K562 (cell line): ENCODE data around the gene DAPK3. TPM values are rescaled to one million over a fixed set of nuclear protein-coding genes. Genes with fewer than 3 reads are reported as not detected.
A peak's percentile ranks its signal among the peaks of the same experiment; 100 is the strongest.

Experiments used
- ATAC-seq: fragments of 200-7000 bp; cut with Tn5 transposase; 3 replicates; pipeline ENCODE4 v1.9.1; 2020; ENCODE audit warnings: moderate library complexity
- BruUV-seq: library from RNA; stranded (reverse); fragments of 400-500 nt; replicated peaks from 2 replicates; lab custom pipeline; 2021; lab: Mats Ljungman, UMichigan
- CTCF ChIA-PET: fragments of 300-600 bp; formaldehyde crosslinking; extraction: SDS; loops from one replicate; lab custom pipeline; 2021; ENCODE audit warnings: low intra/inter-chr PET ratio; lab: Yijun Ruan, JAX
- POLR2A ChIA-PET: fragments of 300-600, 350-650 bp; sonication (Branson Sonifier 250); formaldehyde crosslinking; extraction: SDS; loops from one replicate; lab custom pipeline; 2021; ENCODE audit warnings: antibody characterized with exemption, inconsistent platforms; lab: Yijun Ruan, JAX
- DNase-seq, 4 experiments: peaks; one replicate each; pipeline versions ENCODE4 v3.0.0 to v3.0.0-alpha.2; 2011 to 2018; ENCODE audit warnings: low spot score in 3 of 4, mixed read lengths in 3 of 4; ENCODE audit errors: extremely low read depth in 1 of 4
- FAIRE-seq: peaks from 2 replicates; lab custom pipeline; 2011; peaks lifted over from hg19 to GRCh38; lab: Jason Lieb, UNC
- H2AFZ ChIP-seq: 2 replicates; pipeline ENCODE4 v1.6.0; 2011; ENCODE audit warnings: low read depth, low read length, control low read depth, inconsistent platforms
- H3K27ac ChIP-seq: fragments of 200-600 bp; 3 replicates; pipeline ENCODE4 v1.8.0; 2011; ENCODE audit warnings: low read depth, mild to moderate bottlenecking, control low read depth, inconsistent platforms, low read length, moderate library complexity, mixed read lengths; ENCODE audit errors: extremely low read depth
- H3K27me3 ChIP-seq, 2 experiments: fragments of 300-600 bp in 1 of 2; 2 replicates in 1 of 2; 3 replicates in 1 of 2; pipeline versions ENCODE4 v1.6.0 to v1.8.0; 2011; ENCODE audit warnings: inconsistent platforms in 2 of 2, low read length in 2 of 2, mild to moderate bottlenecking in 1 of 2, mixed read lengths in 1 of 2, moderate library complexity in 1 of 2; ENCODE audit not compliant: control insufficient read depth in 2 of 2, insufficient read depth in 2 of 2
- H3K36me3 ChIP-seq: fragments of 300-600 bp; 3 replicates; pipeline ENCODE4 v1.8.0; 2011; ENCODE audit warnings: mild to moderate bottlenecking, low read length, inconsistent platforms; ENCODE audit not compliant: control insufficient read depth, insufficient read depth
- H3K4me1 ChIP-seq, 2 experiments: fragments of 200-600 bp in 1 of 2; replicated peaks in 1 of 2; 2 replicates in 1 of 2; 3 replicates in 1 of 2; pipeline versions ENCODE4 v1.5.1 to v1.8.0; 2011; ENCODE audit warnings: inconsistent platforms in 2 of 2, low read length in 2 of 2, mild to moderate bottlenecking in 1 of 2, mixed read lengths in 1 of 2, moderate library complexity in 1 of 2; ENCODE audit not compliant: control insufficient read depth in 2 of 2, insufficient read depth in 2 of 2
- H3K4me2 ChIP-seq: 2 replicates; pipeline ENCODE4 v1.6.1; 2011; ENCODE audit warnings: low read length, control low read depth, inconsistent platforms, mixed read lengths; ENCODE audit not compliant: insufficient read depth
- H3K4me3 ChIP-seq: fragments of 200-600 bp; sonication (generic), shearing (Covaris generic); 2 replicates; pipeline ENCODE4 v1.5.1; 2016; ENCODE audit warnings: control low read depth, inconsistent platforms
- H3K79me2 ChIP-seq: fragments of 200-600 bp; 3 replicates; pipeline ENCODE4 v1.8.0; 2011; ENCODE audit warnings: low read length, inconsistent platforms; ENCODE audit not compliant: control insufficient read depth, insufficient read depth
- H3K9ac ChIP-seq, 2 experiments: 2 replicates each; pipeline versions ENCODE4 v1.6.0 to v1.6.1; 2011; ENCODE audit warnings: low read depth in 2 of 2, low read length in 2 of 2, control low read depth in 1 of 2, inconsistent platforms in 1 of 2, mild to moderate bottlenecking in 1 of 2, mixed read lengths in 1 of 2; ENCODE audit not compliant: insufficient read depth in 1 of 2
- H3K9me1 ChIP-seq: one replicate; pipeline ENCODE4 v1.6.0; 2011; ENCODE audit warnings: inconsistent platforms, mild to moderate bottlenecking, low read length, moderate library complexity; ENCODE audit not compliant: control insufficient read depth, insufficient read depth
- H3K9me3 ChIP-seq: replicated peaks from 2 replicates; pipeline ENCODE4 v1.5.1; 2011; ENCODE audit warnings: low read depth, low read length, inconsistent platforms; ENCODE audit not compliant: control insufficient read depth, insufficient read depth
- H4K20me1 ChIP-seq: replicated peaks from 2 replicates; pipeline ENCODE4 v1.6.1; 2011; ENCODE audit warnings: low read length, inconsistent platforms, mixed read lengths; ENCODE audit not compliant: control insufficient read depth, insufficient read depth
- CBFA2T2 ChIP-seq: fragments of 450-650 bp; conservative IDR thresholded peaks from 2 replicates; pipeline ENCODE4 v1.6.1; 2017; ENCODE audit warnings: mild to moderate bottlenecking
- FOXP4 ChIP-seq: sonication (generic); formaldehyde crosslinking; IDR thresholded peaks from 2 replicates; pipeline ENCODE4 v1.8.0; 2022; ENCODE audit warnings: mild to moderate bottlenecking, missing genetic modification reagents, borderline replicate concordance
- KAT2B ChIP-seq: IDR thresholded peaks from one replicate; pipeline ENCODE4 v1.6.1; 2012; ENCODE audit warnings: low read depth, mild to moderate bottlenecking, control low read depth, inconsistent platforms, low read length, moderate library complexity
- POLR2G ChIP-seq: fragments of 200-400 bp; formaldehyde crosslinking; IDR thresholded peaks from 2 replicates; pipeline ENCODE4 v1.6.1; 2017; ENCODE audit warnings: low read depth, mild to moderate bottlenecking, antibody characterized with exemption, low read length, moderate library complexity
- RBFOX2 ChIP-seq: fragments of 200-400 bp; formaldehyde crosslinking; IDR thresholded peaks from 2 replicates; pipeline ENCODE4 v1.6.1; 2017; ENCODE audit warnings: low read depth, mild to moderate bottlenecking, low read length, moderate library complexity
- SRSF3 ChIP-seq: fragments of 200-400 bp; formaldehyde crosslinking; IDR thresholded peaks from 2 replicates; pipeline ENCODE4 v1.6.1; 2016; ENCODE audit warnings: mild to moderate bottlenecking, low read length, moderate library complexity; ENCODE audit not compliant: insufficient read depth
- STAG1 ChIP-seq: sonication (generic); formaldehyde crosslinking; IDR thresholded peaks from 2 replicates; pipeline ENCODE4 v1.5.0; 2020; ENCODE audit warnings: missing genetic modification reagents, borderline replicate concordance
- ZBTB2 ChIP-seq: fragments of 450-650 bp; IDR thresholded peaks from 2 replicates; pipeline ENCODE4 v1.6.1; 2016; ENCODE audit warnings: antibody characterized with exemption
- ZBTB33 ChIP-seq: sonication (generic); formaldehyde crosslinking; IDR thresholded peaks from 2 replicates; pipeline ENCODE4 v1.8.1; 2023; ENCODE audit warnings: mild to moderate bottlenecking, missing genetic modification reagents
- ZBTB34 ChIP-seq: fragments of 250-450 bp; sonication (Bioruptor Pico); IDR thresholded peaks from 2 replicates; pipeline ENCODE4 v1.8.0; 2021; ENCODE audit warnings: mild to moderate bottlenecking, moderate library complexity
- WGBS: fragments of 100-300 bp; shearing (Covaris generic); methylation state at CpG from one replicate; pipeline ENCODE4 v1.1.6; 2016; ENCODE audit warnings: low coverage, mixed read lengths; ENCODE audit not compliant: insufficient coverage; ENCODE audit errors: missing lambda C conversion rate; 5-methylcytosine and 5-hydroxymethylcytosine counted together
- in situ Hi-C: fragments of 300-500 bp; cut with MboI; formaldehyde crosslinking; loops from 4 replicates; pipeline ENCODE4 v1.15.0; 2018; ENCODE audit warnings: inconsistent platforms, mixed read lengths
- intact Hi-C: fragments of 100-400 bp; cut with micrococcal nuclease; formaldehyde crosslinking; loops from 2 replicates; pipeline ENCODE4 v1.14.2; 2022
- polyA plus RNA-seq, 8 experiments: library from polyadenylated mRNA; depleted of rRNA in 4 of 8; stranded (reverse) in 5 of 8; unstranded in 3 of 8; fragments of >200 nt; fragmentation: Nextera tagmentation in 2 of 8; fragmentation: Illumina TruSeq in 1 of 8; extraction: Ambion mirVana in 2 of 8; extraction: Trizol in 1 of 8; gene quantifications; 2 replicates each; pipeline versions ENCODE4 v1.2.1 to v1.2.3, GENCODE V29; 2011 to 2014; ENCODE audit warnings: inconsistent platforms in 1 of 8, missing spikeins in 1 of 8
- total RNA-seq, 7 experiments: library from RNA; depleted of rRNA in 6 of 7; stranded (reverse); fragments of >200 nt in 6 of 7; fragmentation: Illumina TruSeq in 2 of 7; extraction: Trizol in 2 of 7; gene quantifications; 2 replicates each; pipeline versions ENCODE4 v1.2.1 to v1.2.3, GENCODE V29; 2011 to 2021; ENCODE audit warnings: low replicate concordance in 1 of 7

The DAPK3 gene
- total and polyA plus RNA-seq, 9 of the 15 experiments (the other 6 are each of a cell fraction or from before 2014, with no cell fraction given) = 0.14 to 63.4 (median 25.0) TPM

GRCh38 chr19:3959766-3960131 is 11.2 kb downstream of the DAPK3 start (continued):
- TF ChIP-seq FOXP4 = no peak

GRCh38 chr19:3958836-3959765 is 11.8 kb downstream of the DAPK3 start:
- Histone ChIP-seq H3K9me3 (no peaks in the 10 kb centered on the region), H3K4me3 (no peak overlapping the region), H3K4me2 (no peak overlapping the region), H3K9ac (no peak overlapping the region), H3K27me3 (no peaks in the 10 kb centered on the region), H3K36me3 (peaks cover 62% of the 10 kb centered on the region; the same call in 2 of the 3 replicates), H3K9me1 (no peaks in the 10 kb centered on the region), H4K20me1 (no peaks in the 10 kb centered on the region; the same call in 1 of the 2 replicates), H2AFZ (no peak overlapping the region), H3K79me2 (no peaks in the 10 kb centered on the region), H3K4me1 (peaks cover 3 to 28% of the 10 kb centered on the region in 2 experiments; a peak in 4 of 5 replicates), H3K27ac (no peak overlapping the region)
- TSS peak; percentile 38 for BruUV-seq
- 96% methylated on average over 38 of the region's 86 CpGs for WGBS
- DNase-seq = no peak
- no peak for ATAC-seq
- in situ Hi-C loops (no loop called here), intact Hi-C loops (no loop called here)
- FAIRE-seq = no peak
- POLR2A ChIA-PET = interaction anchor here (1.0 to 2.5 kb wide), 2 partner anchors 10 to 161 kb away, joined by 3 to 9 read pairs; no protein-coding TSS in a partner anchor
- CTCF ChIA-PET = no interaction called here
- TF ChIP-seq RBFOX2 = peak; percentile 13; the same call in 1 of the 2 replicates
- TF ChIP-seq ZBTB2 = no peak
- no peak for TF ChIP-seq KAT2B
- no peak for TF ChIP-seq ZBTB34 (CRISPR knock-in tag)
- TF ChIP-seq STAG1 = no peak
- TF ChIP-seq SRSF3 = no peak
- TF ChIP-seq CBFA2T2 = no peak
- 0 out of 2 replicates have a peak, but pooled peaks have one; percentile 19 for TF ChIP-seq POLR2G
- TF ChIP-seq ZBTB33 (CRISPR knock-in tag) = peak; percentile 99
